ENCODE results near the gene UQCR10. TPM values are rescaled to one million over a fixed set of nuclear protein-coding genes. Genes with fewer than 3 reads are reported as not detected.

Gene UQCR10
- total and polyA plus RNA-seq, 9 of the 15 experiments (the other 6 are each of a cell fraction or from before 2014, with no cell fraction given) = 128 to 903 (median 163) TPM

DNA sequence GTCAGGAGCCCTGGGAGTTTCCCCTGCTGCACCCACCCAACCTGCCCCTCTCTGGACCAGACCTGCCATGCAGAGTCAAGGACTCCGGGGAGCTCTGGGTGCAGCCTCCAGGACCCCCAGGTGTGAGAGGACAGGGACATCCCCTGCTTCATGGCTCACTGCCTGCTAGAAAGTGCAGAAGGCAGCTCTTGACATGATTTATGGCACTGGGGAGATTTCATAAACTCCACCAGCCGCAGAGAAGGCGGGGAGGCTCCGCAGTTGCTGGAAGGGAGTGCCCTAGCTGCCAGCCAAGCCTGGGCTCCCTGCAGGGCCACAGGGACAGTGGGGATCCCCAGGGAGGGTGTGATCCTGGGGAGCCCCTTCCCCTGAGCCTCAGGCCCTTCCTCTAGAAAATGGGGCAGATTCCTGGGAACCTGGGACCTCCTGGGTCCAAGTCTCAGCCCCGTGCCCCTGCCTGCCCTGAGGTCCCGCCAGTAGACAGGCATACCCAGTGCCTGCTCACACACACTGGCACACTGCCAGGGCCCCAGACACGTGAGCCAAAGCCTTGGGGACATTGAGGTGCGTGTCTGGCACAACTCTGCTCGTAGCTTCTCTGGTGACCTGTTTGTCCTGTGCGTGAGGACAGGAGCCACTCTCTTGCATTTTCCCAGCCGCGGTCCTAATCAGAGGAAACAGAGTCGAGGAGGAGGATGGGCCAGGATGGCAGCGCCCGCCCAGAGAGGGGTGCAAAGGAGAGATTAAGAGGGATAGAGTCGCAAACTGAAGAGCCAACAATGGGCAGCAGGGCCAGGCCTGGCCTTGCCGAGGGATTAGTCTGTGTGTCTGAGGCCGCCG is 33.6 kb upstream of the UQCR10 start (continued):
- TF ChIP-seq, protein P1, sequence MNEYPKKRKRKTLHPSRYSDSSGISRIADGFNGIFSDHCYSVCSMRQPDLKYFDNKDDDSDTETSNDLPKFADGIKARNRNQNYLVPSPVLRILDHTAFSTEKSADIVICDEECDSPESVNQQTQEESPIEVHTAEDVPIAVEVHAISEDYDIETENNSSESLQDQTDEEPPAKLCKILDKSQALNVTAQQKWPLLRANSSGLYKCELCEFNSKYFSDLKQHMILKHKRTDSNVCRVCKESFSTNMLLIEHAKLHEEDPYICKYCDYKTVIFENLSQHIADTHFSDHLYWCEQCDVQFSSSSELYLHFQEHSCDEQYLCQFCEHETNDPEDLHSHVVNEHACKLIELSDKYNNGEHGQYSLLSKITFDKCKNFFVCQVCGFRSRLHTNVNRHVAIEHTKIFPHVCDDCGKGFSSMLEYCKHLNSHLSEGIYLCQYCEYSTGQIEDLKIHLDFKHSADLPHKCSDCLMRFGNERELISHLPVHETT (CRISPR knock-in tag; conservative IDR thresholded peaks at IDR 0.05 in 1 of 2, IDR thresholded peaks at IDR 0.05 in 1 of 2) = no peak
- TF ChIP-seq SRSF1 (IDR thresholded peaks at IDR 0.05; ENCODE audit: low read depth, low read length) = no peak
- TF ChIP-seq, protein P2, sequence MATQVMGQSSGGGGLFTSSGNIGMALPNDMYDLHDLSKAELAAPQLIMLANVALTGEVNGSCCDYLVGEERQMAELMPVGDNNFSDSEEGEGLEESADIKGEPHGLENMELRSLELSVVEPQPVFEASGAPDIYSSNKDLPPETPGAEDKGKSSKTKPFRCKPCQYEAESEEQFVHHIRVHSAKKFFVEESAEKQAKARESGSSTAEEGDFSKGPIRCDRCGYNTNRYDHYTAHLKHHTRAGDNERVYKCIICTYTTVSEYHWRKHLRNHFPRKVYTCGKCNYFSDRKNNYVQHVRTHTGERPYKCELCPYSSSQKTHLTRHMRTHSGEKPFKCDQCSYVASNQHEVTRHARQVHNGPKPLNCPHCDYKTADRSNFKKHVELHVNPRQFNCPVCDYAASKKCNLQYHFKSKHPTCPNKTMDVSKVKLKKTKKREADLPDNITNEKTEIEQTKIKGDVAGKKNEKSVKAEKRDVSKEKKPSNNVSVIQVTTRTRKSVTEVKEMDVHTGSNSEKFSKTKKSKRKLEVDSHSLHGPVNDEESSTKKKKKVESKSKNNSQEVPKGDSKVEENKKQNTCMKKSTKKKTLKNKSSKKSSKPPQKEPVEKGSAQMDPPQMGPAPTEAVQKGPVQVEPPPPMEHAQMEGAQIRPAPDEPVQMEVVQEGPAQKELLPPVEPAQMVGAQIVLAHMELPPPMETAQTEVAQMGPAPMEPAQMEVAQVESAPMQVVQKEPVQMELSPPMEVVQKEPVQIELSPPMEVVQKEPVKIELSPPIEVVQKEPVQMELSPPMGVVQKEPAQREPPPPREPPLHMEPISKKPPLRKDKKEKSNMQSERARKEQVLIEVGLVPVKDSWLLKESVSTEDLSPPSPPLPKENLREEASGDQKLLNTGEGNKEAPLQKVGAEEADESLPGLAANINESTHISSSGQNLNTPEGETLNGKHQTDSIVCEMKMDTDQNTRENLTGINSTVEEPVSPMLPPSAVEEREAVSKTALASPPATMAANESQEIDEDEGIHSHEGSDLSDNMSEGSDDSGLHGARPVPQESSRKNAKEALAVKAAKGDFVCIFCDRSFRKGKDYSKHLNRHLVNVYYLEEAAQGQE (IDR thresholded peaks at IDR 0.05; ENCODE audit: borderline replicate concordance) = no peak
- TF ChIP-seq, protein P2 (CRISPR knock-in tag; IDR thresholded peaks at IDR 0.05; ENCODE audit: low read depth) = no peak
- TF ChIP-seq THRA (IDR thresholded peaks at IDR 0.05) = no peak
- TF ChIP-seq THRAP3 (IDR thresholded peaks at IDR 0.05; ENCODE audit: borderline replicate concordance) = no peak
- 0 out of 2 replicates have a peak, but pooled peaks have one; percentile 24 for TF ChIP-seq DPF2 (IDR thresholded peaks at IDR 0.05)
- TF ChIP-seq CBFA2T3 (IDR thresholded peaks at IDR 0.05) = peak; percentile 91
- no peak for TF ChIP-seq MYNN (IDR thresholded peaks at IDR 0.05)
- TF ChIP-seq MYNN (CRISPR knock-in tag; IDR thresholded peaks at IDR 0.05) = no peak
- no peak for TF ChIP-seq ZNF282 (CRISPR knock-in tag; IDR thresholded peaks at IDR 0.05)
- no peak for TF ChIP-seq EHMT2 (IDR thresholded peaks at IDR 0.05)
- TF ChIP-seq, protein P3, sequence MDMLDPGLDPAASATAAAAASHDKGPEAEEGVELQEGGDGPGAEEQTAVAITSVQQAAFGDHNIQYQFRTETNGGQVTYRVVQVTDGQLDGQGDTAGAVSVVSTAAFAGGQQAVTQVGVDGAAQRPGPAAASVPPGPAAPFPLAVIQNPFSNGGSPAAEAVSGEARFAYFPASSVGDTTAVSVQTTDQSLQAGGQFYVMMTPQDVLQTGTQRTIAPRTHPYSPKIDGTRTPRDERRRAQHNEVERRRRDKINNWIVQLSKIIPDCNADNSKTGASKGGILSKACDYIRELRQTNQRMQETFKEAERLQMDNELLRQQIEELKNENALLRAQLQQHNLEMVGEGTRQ (CRISPR knock-in tag; IDR thresholded peaks at IDR 0.05) = no peak
- TF ChIP-seq, protein P4, sequence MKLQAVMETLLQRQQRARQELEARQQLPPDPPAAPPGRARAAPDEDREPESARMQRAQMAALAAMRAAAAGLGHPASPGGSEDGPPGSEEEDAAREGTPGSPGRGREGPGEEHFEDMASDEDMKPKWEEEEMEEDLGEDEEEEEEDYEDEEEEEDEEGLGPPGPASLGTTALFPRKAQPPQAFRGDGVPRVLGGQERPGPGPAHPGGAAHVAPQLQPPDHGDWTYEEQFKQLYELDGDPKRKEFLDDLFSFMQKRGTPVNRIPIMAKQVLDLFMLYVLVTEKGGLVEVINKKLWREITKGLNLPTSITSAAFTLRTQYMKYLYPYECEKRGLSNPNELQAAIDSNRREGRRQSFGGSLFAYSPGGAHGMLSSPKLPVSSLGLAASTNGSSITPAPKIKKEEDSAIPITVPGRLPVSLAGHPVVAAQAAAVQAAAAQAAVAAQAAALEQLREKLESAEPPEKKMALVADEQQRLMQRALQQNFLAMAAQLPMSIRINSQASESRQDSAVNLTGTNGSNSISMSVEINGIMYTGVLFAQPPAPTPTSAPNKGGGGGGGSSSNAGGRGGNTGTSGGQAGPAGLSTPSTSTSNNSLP (IDR thresholded peaks at IDR 0.05; ENCODE audit: borderline replicate concordance, low read depth, low read length) = no peak
